ENCODE results near the gene TNRC18.

The TNRC18 gene

DNA sequence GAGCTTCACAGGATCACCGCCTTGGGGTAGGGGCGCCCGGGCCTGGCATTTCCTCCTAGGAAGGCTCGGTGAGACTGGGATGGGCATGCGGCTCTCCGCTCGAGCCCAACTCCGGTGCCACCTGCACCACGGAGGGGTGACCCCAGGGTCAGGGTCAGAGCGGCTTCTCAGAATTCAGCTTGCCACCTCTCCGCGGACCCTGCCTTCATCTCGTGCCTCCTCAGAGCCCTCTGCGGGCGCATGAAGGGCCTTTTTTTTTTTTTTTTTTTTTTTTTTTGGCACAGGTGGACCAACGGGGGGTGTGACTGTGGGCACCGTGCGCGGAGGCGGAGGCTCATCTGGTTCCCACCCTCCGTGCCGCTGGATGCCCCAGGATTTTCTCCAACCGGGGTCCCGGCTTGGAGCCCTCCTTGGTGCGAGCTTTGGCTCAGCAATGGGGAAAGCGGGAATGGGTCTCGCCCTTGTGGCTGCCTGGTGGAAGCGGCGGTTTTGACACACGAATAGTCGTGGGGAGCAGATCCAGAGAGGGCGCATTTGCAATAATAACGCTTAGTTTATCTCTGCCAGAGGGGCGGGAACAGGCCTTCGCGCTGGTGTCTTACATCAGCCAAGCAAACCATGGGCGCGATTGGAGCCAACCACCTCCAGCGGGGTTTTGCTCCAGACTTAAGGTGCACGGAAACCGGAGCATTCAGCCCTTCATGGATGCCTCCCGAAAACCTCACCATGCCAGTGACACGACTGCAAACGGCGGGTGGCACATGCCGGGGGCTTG, 5.0 kb upstream of the TNRC18 start:
- peak; percentile 75 for DNase-seq (ENCODE audit: extremely low read depth, low read depth)

DNA sequence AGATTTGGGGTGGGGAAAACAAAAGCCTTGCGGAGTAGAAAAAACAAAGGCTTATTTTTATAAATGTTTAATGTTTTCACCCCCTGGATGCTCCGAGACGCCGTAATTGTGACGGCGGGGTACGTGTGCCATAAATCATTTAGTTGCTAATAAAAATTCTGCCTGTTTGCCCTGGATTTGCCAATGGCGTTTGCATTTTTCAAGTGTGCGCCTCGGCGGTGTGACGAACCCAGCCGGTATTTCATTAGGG, 2.5 kb upstream of the TNRC18 start:
- no peak for DNase-seq (ENCODE audit: extremely low read depth, low read depth)
- TF ChIP-seq, protein P1, sequence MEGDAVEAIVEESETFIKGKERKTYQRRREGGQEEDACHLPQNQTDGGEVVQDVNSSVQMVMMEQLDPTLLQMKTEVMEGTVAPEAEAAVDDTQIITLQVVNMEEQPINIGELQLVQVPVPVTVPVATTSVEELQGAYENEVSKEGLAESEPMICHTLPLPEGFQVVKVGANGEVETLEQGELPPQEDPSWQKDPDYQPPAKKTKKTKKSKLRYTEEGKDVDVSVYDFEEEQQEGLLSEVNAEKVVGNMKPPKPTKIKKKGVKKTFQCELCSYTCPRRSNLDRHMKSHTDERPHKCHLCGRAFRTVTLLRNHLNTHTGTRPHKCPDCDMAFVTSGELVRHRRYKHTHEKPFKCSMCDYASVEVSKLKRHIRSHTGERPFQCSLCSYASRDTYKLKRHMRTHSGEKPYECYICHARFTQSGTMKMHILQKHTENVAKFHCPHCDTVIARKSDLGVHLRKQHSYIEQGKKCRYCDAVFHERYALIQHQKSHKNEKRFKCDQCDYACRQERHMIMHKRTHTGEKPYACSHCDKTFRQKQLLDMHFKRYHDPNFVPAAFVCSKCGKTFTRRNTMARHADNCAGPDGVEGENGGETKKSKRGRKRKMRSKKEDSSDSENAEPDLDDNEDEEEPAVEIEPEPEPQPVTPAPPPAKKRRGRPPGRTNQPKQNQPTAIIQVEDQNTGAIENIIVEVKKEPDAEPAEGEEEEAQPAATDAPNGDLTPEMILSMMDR (IDR thresholded peaks at IDR 0.05; ENCODE audit: low read depth, low read length), result no peak

More for the DNA sequence above, 5.0 kb upstream of the TNRC18 start:
- TF ChIP-seq, protein P1 (IDR thresholded peaks at IDR 0.05; ENCODE audit: low read depth, low read length), result peak; percentile 22

- DNase-seq (ENCODE audit: extremely low read depth, low read depth), result no peak
- TF ChIP-seq, protein P1 (IDR thresholded peaks at IDR 0.05; ENCODE audit: low read depth, low read length), result no peak
Observed at GRCh38 chr7:5425507-5426225, 2.0 kb upstream of the TNRC18 start.

DNA sequence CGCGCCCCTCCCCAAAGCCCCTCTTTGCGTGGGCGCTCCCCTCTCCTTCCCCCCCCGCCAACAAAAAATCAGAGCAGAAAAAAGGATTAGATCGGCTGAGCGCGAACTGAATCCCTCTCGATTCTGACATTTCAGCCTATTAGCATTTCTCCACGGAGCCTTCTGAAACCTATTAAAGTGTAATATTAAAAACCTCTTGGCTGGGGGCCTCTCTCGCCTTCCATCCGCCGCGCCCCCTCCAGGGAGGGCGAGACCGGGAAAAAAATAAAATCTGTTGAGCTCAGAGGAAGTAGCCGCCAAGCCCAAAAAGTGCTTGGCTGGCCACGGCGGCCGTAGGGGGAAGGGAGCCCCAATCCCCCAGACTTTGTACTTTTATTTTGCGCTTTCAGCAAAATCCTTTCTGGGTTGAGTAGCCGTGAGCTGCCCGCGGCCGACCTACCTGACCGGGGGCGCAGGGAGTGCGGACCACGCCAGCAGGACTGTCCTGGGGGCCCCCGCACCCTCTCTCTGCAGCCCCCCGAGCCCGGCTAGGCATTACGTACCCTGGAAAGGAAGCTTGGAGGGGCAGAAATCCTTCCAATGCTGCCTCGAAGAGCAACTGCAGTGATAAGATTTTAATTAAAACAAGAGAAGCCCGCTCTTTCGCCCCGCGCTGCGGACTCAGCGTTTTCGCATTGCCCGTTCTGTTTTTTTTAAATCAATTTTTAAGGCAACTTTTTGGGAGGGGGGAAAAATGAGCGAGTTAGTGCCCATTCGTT, 1.3 kb upstream of the TNRC18 start:
- DNase-seq (ENCODE audit: extremely low read depth, low read depth), result no peak
- TF ChIP-seq, protein P1 (IDR thresholded peaks at IDR 0.05; ENCODE audit: low read depth, low read length), result no peak; the same call in 1 of the 2 replicates

- TF ChIP-seq, protein P1 (IDR thresholded peaks at IDR 0.05; ENCODE audit: low read depth, low read length), result no peak
- peak; percentile 99 for DNase-seq (ENCODE audit: extremely low read depth, low read depth)
Observed at GRCh38 chr7:5423976-5424748, 528 bp upstream of the TNRC18 start.

DNA sequence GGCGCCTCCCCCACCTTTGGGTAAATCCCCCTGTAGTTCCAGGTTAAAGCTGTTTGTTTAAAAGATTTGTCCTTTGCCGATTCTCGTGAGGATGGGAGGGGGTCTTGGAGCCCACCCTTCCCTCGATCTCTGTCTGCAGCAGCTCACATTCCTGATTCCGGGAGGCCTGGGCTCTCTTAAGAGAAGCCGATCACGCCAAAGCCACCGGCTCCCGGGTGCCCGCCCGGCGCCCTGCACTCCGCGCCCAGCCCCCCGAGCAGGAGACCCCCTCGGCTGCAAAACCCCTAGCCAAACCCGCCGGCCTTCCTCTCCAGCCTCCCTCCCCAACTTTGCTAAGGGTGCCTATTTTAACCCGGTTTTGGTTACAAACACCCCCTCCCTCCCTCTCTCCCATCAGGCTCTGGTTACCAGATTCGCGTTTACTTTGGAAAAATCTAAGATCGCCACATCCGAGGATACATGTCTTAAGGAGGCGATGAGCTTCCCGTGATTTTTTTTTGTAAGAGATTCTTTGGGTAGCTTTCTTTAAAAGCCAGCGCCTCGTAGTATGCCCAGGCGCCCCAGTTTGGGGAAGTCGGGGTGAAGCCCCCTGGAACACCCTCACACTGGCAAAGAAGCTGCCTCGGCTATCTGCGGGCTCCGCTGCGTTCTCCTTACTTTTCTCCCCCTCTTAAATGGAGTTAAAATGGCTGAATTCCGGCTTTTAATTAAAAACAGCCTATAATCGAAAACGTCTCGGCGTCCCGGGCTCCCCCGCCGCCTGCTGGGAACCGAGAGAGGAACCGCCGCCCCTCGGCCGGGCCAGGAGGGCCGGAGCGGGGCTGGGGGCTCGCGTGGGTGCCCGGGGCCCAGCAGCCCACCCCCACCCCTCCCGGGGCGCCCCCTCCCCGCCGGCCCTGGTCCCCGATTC, 983 bp downstream of the TNRC18 start:
- DNase-seq (ENCODE audit: extremely low read depth, low read depth), result no peak
- TF ChIP-seq, protein P1 (IDR thresholded peaks at IDR 0.05; ENCODE audit: low read depth, low read length), result no peak; the same call in 1 of the 2 replicates

Data from AG09319 (cell line).